Measurements from ENCODE around the gene UGT1A5.

Gene UGT1A5

GRCh38 chr2:233817995-233818638 is 105.4 kb downstream of the UGT1A5 start:
- DNase-seq (ENCODE audit: low spot score in 2 of 2): peak in 1 of 2 experiments; percentile 3
- no peaks in the 10 kb centered on the region for H3K27me3 ChIP-seq (ENCODE audit: low read depth)
- no peaks in the 10 kb centered on the region for H3K9me3 ChIP-seq
- no peaks in the 10 kb centered on the region for H3K4me1 ChIP-seq
- H3K4me3 ChIP-seq: no peak overlapping the region
- in situ Hi-C loops (cut with MboI; ENCODE audit: low sequenced_read_pairs): no loop called here
- no peaks in the 10 kb centered on the region for H3K36me3 ChIP-seq (replicated peaks)

DNA sequence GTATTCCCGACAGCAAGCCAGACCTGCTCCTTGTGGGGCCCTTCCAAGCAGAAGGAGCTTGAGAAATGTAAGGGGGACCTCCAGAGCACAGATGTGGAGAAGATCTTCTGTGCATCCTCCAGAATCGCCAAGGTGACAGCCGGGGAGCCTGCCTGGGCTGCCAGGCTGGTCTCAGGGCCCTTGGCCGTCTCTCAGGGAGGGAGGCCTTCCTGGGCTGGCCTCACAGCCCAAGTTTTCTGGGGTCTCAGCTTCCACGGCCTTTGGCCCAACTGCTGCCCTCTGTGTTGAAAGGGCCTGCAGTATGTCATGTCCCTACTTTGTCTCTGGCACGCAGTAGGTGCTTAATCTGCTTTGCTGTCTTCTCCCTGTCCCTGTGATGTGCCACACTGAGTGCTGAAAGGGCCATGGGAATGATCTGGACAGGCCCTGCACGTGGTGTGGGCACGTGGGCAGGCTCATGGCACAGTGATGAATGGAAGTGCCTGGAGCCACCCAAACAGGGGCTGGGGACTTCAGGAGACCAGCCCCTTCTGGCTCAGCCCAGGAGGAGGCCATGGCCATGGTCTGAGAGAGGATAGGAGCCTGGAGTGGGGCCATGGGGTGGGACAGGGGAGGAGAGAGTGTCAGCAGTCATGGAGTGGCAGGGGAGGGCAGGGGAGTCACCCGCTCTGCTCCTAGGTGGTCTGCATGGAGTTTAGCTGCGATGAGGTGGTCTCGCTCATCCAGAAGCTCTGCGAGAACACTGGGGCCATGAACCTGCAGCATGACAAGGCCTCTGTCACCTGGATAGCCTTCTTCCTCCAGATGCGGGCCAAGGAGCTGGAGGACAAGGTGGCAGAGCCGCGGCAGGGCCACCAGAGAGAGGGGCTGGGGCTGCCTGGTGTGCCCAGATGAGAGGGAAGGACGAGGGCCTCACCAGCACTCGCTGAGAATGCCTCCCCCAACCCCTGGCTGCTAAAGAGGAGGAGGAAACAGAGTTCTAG is 106.2 kb downstream of the UGT1A5 start:
- Histone ChIP-seq H3K4me1 (no peaks in the 10 kb centered on the region), H3K9me3 (no peaks in the 10 kb centered on the region), H3K4me3 (no peak overlapping the region), H3K27me3 (ENCODE audit: low read depth) (no peaks in the 10 kb centered on the region), H3K36me3 (replicated peaks) (no peaks in the 10 kb centered on the region)
- in situ Hi-C loops (cut with MboI; ENCODE audit: low sequenced_read_pairs): no loop called here
- DNase-seq (ENCODE audit: low spot score in 2 of 2): peak in 1 of 2 experiments; percentile 1

- DNase-seq (ENCODE audit: low spot score in 2 of 2): peak in 1 of 2 experiments; percentile 3
Observed at GRCh38 chr2:233819884-233820773, 107.4 kb downstream of the UGT1A5 start.

GRCh38 chr2:233820774-233821105 is 108.0 kb downstream of the UGT1A5 start:
- Histone ChIP-seq H3K4me3 (no peak overlapping the region), H3K9me3 (no peaks in the 10 kb centered on the region), H3K4me1 (peaks cover 2% of the 10 kb centered on the region; the same call in 1 of the 2 replicates), H3K27me3 (ENCODE audit: low read depth) (no peaks in the 10 kb centered on the region), H3K36me3 (replicated peaks) (no peaks in the 10 kb centered on the region)
- DNase-seq (ENCODE audit: low spot score in 2 of 2): peak in 1 of 2 experiments; percentile 5
- in situ Hi-C loops (cut with MboI; ENCODE audit: low sequenced_read_pairs): no loop called here

More at GRCh38 chr2:233819884-233820773, 107.4 kb downstream of the UGT1A5 start:
- Histone ChIP-seq H3K9me3 (no peaks in the 10 kb centered on the region), H3K4me3 (no peak overlapping the region), H3K27me3 (ENCODE audit: low read depth) (no peaks in the 10 kb centered on the region), H3K4me1 (peaks cover 2% of the 10 kb centered on the region; the same call in 1 of the 2 replicates), H3K36me3 (replicated peaks) (no peaks in the 10 kb centered on the region)
- in situ Hi-C loops (cut with MboI; ENCODE audit: low sequenced_read_pairs): no loop called here

GRCh38 chr2:233821196-233821595 is 108.5 kb downstream of the UGT1A5 start:
- peaks cover 2% of the 10 kb centered on the region; the same call in 1 of the 2 replicates for H3K4me1 ChIP-seq
- no peaks in the 10 kb centered on the region for H3K9me3 ChIP-seq
- H3K36me3 ChIP-seq (replicated peaks): no peaks in the 10 kb centered on the region
- H3K4me3 ChIP-seq: no peak overlapping the region
- H3K27me3 ChIP-seq (ENCODE audit: low read depth): no peaks in the 10 kb centered on the region
- in situ Hi-C loops (cut with MboI; ENCODE audit: low sequenced_read_pairs): no loop called here
- DNase-seq (ENCODE audit: low spot score in 2 of 2): peak in 1 of 2 experiments; percentile 3

DNA sequence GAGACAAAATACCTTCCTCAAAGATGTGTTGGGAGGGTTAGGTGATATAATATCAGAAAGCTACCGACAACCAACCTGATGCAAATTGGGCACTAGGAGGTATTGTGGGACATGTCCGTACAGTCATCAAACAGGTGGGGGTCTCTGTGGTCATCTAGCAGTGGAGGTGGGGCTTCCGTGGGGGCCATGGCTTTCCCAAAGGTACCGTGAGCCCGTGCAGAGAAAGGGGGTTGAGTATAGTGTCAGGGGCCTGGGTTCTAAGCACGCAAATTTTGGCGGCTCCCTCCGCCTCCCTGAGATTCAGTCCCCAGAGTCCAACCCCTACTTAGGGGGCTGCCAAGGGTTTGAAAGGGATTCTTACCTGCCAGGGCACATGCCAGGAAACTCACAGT is 109.0 kb downstream of the UGT1A5 start:
- peak in 1 of 2 experiments; percentile 3 for DNase-seq (ENCODE audit: low spot score in 2 of 2)
- Histone ChIP-seq H3K4me1 (peaks cover 2% of the 10 kb centered on the region; the same call in 1 of the 2 replicates), H3K4me3 (no peak overlapping the region), H3K9me3 (no peaks in the 10 kb centered on the region), H3K27me3 (ENCODE audit: low read depth) (no peaks in the 10 kb centered on the region), H3K36me3 (replicated peaks) (no peaks in the 10 kb centered on the region)
- in situ Hi-C loops (cut with MboI; ENCODE audit: low sequenced_read_pairs): no loop called here

- Histone ChIP-seq H3K4me1 (peaks cover 2% of the 10 kb centered on the region; the same call in 1 of the 2 replicates), H3K4me3 (no peak overlapping the region), H3K36me3 (replicated peaks) (no peaks in the 10 kb centered on the region), H3K27me3 (ENCODE audit: low read depth) (no peaks in the 10 kb centered on the region), H3K9me3 (no peaks in the 10 kb centered on the region)
- in situ Hi-C loops (cut with MboI; ENCODE audit: low sequenced_read_pairs): no loop called here
- peak in 1 of 2 experiments; percentile 5 for DNase-seq (ENCODE audit: low spot score in 2 of 2)
Observed at GRCh38 chr2:233822101-233822771, 109.5 kb downstream of the UGT1A5 start.

Data from HAP-1 (cell line).